Stimulated activated CD4-positive, alpha-beta T cell treated with anti-CD3 and anti-CD28 coated beads, TNF-alpha, amount 100 ng/mL, for 1 hour (primary cell): Measurements from ENCODE around the gene ARHGEF12.
"Not testable (repeated sequence)": the region's sequence is repeated elsewhere in the genome, so short reads cannot be mapped to it uniquely, and the experiment has no call there.

Source experiments
- DNase-seq, 3 donors: peaks; one replicate each; pipeline ENCODE4 v3.0.0-alpha.2; 2020; ENCODE audit warnings: low read depth in 3 of 3, low spot score in 1 of 3

The ARHGEF12 gene

GRCh38 chr11:120482149-120482548 lies 145.9 kb downstream of the ARHGEF12 start:
- DNase-seq = no peak

- no peak for DNase-seq
Measured at GRCh38 chr11:120484722-120485121, 148.5 kb downstream of the ARHGEF12 start.

DNA sequence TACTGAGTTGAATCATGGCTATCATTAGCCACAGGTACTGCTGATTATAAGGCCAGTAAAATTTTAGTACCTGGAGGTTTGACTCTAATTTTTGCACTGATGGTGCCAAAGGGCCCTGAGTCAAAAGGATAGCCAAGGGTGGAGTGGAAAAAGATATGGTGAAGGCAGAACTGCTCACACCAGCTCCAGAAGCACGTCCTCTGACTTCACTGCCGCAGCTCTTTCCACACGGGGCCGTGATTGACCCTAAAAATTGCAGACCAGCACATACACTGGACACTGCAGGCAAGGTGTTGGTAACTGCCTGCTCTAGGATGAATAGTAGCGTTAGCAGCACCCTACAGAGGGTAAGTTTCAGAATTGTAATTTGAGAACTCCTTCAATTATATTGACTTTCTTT lies 149.9 kb downstream of the ARHGEF12 start:
- no peak for DNase-seq

GRCh38 chr11:120489799-120490198 lies 153.6 kb downstream of the ARHGEF12 start:
- no peak for DNase-seq

- DNase-seq = no peak
Measured at GRCh38 chr11:120492486-120492885, 156.3 kb downstream of the ARHGEF12 start.

DNA sequence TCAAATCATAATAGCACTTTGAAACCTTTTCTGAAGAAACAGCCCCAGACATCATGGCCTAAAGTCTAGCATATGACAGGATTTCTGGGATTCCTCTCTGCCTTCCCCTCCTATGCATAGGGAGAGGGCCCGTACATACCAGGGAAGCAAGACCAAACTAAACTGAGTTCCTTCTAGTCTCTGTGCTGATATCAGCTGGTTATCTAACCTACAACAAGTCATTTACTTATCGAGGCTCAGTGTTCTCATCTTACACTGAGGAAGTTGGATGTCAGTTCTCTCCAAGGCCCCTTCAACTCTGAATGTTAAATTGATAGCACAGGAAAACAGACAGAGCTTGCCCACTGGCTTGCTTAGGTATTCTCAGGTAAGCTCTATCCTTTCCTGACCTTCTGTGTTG lies 158.4 kb downstream of the ARHGEF12 start:
- DNase-seq = no peak

DNA sequence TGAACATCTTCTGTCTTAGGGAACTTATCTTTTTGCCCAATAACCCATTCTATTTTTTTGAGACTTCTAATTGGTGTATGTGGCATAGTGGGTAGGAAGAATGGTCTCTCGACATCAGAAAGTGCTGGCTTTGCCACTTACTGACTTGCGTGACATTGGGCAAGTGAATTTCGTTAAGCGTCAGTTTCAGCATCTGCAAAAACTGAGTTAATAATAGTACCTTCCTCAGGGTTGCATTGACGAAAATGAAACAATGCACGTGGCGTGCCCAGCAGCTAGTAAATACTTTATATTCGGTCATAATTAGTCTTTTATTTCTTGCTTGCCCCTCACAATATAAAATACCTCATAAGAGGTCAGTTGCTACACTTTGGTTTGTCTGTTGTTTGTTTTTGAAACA lies 162.9 kb downstream of the ARHGEF12 start:
- no peak for DNase-seq

DNA sequence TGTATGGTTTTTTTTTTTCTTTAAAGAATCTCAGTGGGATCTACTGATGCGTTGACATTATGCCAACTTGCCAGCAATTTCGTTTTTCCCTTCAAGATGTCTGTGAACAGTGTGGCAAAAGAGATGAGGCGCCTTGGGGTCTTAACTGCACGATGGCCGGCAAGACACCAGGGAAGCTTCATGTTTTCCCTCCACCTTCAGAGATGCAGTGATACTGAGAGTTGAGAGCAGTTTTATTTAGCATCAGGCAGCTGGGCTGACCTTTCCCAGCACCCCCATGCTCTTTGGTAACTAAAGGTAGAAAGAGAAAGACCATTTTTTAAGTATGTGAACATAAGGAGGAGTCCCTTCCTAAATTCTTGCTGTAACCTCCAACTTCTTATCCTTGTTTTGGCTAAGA lies 163.6 kb downstream of the ARHGEF12 start:
- DNase-seq = no peak

DNA sequence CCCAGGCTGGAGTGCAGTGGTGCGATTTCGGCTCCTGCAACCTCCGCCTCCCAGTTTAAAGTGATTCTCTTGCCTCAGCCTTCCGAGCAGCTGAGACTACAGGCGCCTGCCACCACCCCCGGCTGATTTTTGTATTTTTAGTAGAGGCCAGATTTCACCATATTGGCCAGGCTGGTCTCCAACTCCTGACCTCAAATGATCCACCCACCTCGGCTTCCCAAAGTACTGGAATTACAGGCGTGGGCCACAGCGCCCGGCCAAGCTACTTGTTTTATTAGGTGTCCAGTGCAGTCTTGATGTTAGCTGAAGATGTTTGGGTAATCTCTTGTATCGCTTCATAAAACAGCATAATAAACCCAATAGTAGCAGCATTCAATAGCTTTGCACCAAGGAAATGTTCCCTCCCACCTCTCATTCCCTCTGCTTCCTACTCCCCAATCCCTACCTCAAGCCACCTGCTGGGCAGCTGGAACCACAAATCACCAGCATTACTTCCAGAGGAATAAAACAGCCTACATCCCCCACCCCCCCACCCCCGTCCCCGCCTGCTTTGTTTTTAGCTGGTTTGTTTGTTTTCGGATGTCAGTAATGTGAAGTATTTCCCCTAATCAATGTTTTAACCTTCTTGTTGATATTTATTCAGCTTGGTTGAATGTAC lies 164.3 kb downstream of the ARHGEF12 start:
- no peak for DNase-seq

DNA sequence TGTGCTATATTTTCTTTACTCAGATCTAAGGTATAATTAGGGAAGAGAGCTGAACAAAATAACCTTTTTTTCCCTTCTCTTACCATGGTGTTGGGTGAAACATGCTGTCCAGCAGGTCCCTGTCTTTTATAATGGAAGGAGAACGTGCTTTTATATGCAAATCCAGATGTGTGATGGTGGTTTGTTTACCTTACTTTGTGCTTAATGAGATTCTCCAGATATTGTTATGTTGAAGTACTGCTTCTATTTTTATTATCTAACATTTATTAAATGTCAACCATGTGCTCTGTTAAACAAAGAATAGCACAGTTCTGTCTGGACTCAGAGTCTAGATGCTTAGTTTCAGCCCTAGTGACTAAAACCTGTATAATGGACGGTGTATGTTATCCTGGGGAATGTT lies 165.2 kb downstream of the ARHGEF12 start:
- DNase-seq = no peak

GRCh38 chr11:120501976-120502755 lies 166.0 kb downstream of the ARHGEF12 start:
- DNase-seq = no peak

- DNase-seq = not testable (repeated sequence)
Measured at GRCh38 chr11:120503529-120503928, 167.3 kb downstream of the ARHGEF12 start.

- no peak for DNase-seq
Measured at GRCh38 chr11:120505801-120506425, 169.7 kb downstream of the ARHGEF12 start.

GRCh38 chr11:120509346-120510053 lies 173.3 kb downstream of the ARHGEF12 start:
- DNase-seq = no peak

DNA sequence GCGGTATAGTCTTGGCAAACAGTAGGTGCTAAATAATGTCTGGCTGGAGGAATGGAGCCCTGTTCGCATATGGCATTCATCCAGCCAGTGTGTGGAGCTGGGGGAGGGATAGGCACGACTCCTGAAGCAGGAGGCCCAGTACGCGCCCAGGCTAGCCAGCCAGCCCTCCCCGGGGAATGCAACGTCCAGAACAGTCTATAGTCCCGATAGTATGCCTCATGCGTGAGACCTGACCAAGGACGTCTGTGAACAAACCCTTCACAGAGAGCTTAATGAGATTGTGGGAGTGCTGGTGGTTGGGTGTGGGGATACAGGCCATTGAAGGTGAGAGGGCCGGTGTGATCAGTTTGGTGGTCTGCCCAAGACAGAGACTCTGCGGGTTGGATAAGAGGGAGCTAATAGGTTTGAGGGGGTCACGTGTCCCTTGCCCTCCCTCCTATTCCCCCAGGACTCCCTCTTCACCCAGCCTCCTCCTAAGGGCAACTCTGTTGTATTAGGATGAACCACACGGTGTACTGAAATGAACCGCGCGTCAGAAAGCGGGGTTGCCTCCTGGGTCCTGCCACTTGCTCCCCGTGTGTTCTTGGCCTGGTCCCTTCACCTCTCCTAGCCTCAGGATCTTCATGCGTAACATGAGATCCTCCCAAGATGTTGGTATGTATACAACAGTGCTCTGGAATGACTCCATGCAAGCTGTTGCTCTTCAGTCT lies 174.3 kb downstream of the ARHGEF12 start:
- no peak for DNase-seq

DNA sequence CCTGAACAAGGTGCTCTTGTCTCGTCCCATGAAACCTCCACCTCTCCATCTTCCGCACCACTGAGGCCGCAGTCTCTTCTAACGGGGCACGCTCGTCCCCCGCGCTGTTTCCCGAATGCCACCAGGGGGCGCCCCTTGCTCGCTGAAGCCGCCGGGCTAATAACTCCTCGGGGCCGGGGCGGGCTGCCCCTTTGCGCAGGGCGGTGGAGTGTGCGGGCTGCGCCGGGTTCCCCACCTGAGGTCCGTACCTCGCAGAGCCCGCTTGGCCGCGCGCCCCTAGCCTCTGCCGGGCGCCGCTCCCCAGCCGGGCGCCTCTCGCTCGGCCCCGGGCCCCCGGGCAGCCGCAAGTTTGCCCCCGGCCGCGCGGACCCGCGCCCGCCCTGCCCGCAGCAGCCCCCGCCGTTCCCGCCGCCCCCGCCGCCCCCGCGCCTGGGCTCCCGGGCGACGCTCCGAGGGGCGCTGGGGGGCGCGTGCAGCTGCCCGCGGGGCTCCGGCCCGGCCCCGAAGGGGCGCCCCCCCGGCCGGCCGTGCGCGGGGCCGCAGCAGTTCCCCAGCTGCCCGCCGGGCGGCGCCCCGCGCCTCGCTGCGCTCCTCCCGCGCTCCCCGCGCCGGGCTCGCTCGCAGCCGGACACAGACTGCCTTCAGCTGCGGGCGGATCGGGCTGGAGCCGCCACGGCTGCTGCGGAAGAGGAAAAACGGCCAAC lies 175.1 kb downstream of the ARHGEF12 start, which contains the start of gene GRIK4:
Gene GRIK4 (plus strand): TSS at position 633 of the 704 bp plus-strand sequence. CDS start 148,571 bp downstream, outside the sequence.
- DNase-seq = peak; percentile 16 to 72 (median 43)

- DNase-seq = no peak
Measured at GRCh38 chr11:120511820-120512738, 175.9 kb downstream of the ARHGEF12 start.

GRCh38 chr11:120512739-120513435 lies 176.7 kb downstream of the ARHGEF12 start:
- no peak for DNase-seq
